ENCODE results near the gene PHIP. TPM values are rescaled to one million over a fixed set of nuclear protein-coding genes. Genes with fewer than 3 reads are reported as not detected.

The PHIP gene
- total and polyA plus RNA-seq, 2 of the 8 experiments (the other 6 are each of a cell fraction or from before 2014, with no cell fraction given) = 7.3 to 56.2 TPM

- no peaks in the 10 kb centered on the region for H3K9me3 ChIP-seq (ENCODE audit: insufficient read depth in 2 of 2, low read depth in 1 of 2, low read length in 1 of 2)
- H3K79me1 ChIP-seq (ENCODE audit: low read depth, low read length) = no peaks in the 10 kb centered on the region
- no peak overlapping the region for H4K91ac ChIP-seq (replicated peaks; ENCODE audit: insufficient read length, low read length)
- 91% methylated on average over 4 of the region's 4 CpGs; no CpG with 5 or more reads in 1 of the 2 experiments for WGBS, 2 experiments (ENCODE audit: extremely low coverage in 1 of 2, insufficient coverage in 1 of 2, insufficient read length in 1 of 2, insufficient replicate concordance in 2 of 2, low coverage in 1 of 2, low lambda C conversion rate in 2 of 2, missing lambda C conversion rate in 1 of 2)
- no peak overlapping the region for H2BK5ac ChIP-seq (ENCODE audit: low read depth, low read length)
- no peaks in the 10 kb centered on the region for H3K4me1 ChIP-seq (replicated peaks in 1 of 4; ENCODE audit: control insufficient read depth in 3 of 4, insufficient read depth in 4 of 4, low read length in 3 of 4)
- H3K27ac ChIP-seq (ENCODE audit: low read depth, low read length) = no peak overlapping the region
- ChIA-PET CTCF (ENCODE audit: partially characterized antibody) (no interaction called here), POLR2A (ENCODE audit: partially characterized antibody) (no interaction called here)
- no peak overlapping the region for H3K18ac ChIP-seq (ENCODE audit: extremely low read depth, low read length)
- H3K9ac ChIP-seq (replicated peaks in 1 of 4; ENCODE audit: extremely low read depth in 1 of 4, low read depth in 3 of 4, low read length in 3 of 4) = no peak overlapping the region
- no peak overlapping the region for H4K5ac ChIP-seq (ENCODE audit: insufficient read length, low read depth, low read length)
- H3K56ac ChIP-seq (replicated peaks; ENCODE audit: insufficient read length, low read depth, low read length) = no peak overlapping the region
- no peak overlapping the region for H2BK15ac ChIP-seq (ENCODE audit: low read length)
- DNase-seq (ENCODE audit: low read depth in 1 of 2, low spot score in 2 of 2) (no peak), FAIRE-seq (no peak)
- H3K4me3 ChIP-seq (ENCODE audit: extremely low read depth in 1 of 4, insufficient read depth in 2 of 4, low read depth in 3 of 4, low read length in 4 of 4) = no peak overlapping the region
- no peak overlapping the region for H3K14ac ChIP-seq (ENCODE audit: insufficient read length)
- H2BK120ac ChIP-seq (replicated peaks; ENCODE audit: low read depth, low read length) = no peak overlapping the region
- no peak overlapping the region for H2BK12ac ChIP-seq (ENCODE audit: low read depth, low read length)
- no peak overlapping the region for H3K4me2 ChIP-seq (ENCODE audit: insufficient read depth in 1 of 2, low read depth in 2 of 2, low read length in 2 of 2)
- no peak overlapping the region for H2AFZ ChIP-seq (ENCODE audit: low read length)
- peaks cover 15 to 98% (median 63%) of the 10 kb centered on the region in 4 experiments for H3K36me3 ChIP-seq (ENCODE audit: control insufficient read depth in 2 of 4, insufficient read depth in 4 of 4, low read length in 3 of 4)
- H3K23ac ChIP-seq (ENCODE audit: insufficient read length) = no peak overlapping the region
- H3K23me2 ChIP-seq (ENCODE audit: low read depth, low read length) = no peaks in the 10 kb centered on the region
- no peak overlapping the region for H2AK5ac ChIP-seq (ENCODE audit: low read depth, low read length)
- no peaks in the 10 kb centered on the region for H3K27me3 ChIP-seq (replicated peaks in 1 of 4; ENCODE audit: control insufficient read depth in 3 of 4, extremely low read depth in 1 of 4, insufficient read depth in 3 of 4, low read length in 3 of 4)
- peaks cover 0 to 9% of the 10 kb centered on the region in 2 experiments; a peak in 2 of 4 replicates for H3K79me2 ChIP-seq (ENCODE audit: control insufficient read depth in 1 of 2, insufficient read depth in 2 of 2, low read length in 2 of 2)
- H4K20me1 ChIP-seq (replicated peaks in 1 of 2; ENCODE audit: control insufficient read depth in 1 of 2, insufficient read depth in 2 of 2, low read length in 2 of 2) = no peaks in the 10 kb centered on the region
- no peak overlapping the region for H4K8ac ChIP-seq (ENCODE audit: extremely low read depth, insufficient read depth, low read length)
- H2BK20ac ChIP-seq (ENCODE audit: low read length) = no peak overlapping the region
- no peak overlapping the region for H3K4ac ChIP-seq (replicated peaks; ENCODE audit: insufficient read length, low read depth, low read length)
- TF ChIP-seq NRF1 (IDR thresholded peaks at IDR 0.05; ENCODE audit: low read depth, low read length) (no peak), YY1 (IDR thresholded peaks at IDR 0.05; ENCODE audit: low read depth, low read length) (no peak), USF2 (IDR thresholded peaks at IDR 0.05; ENCODE audit: low read length) (no peak), JUND (IDR thresholded peaks at IDR 0.05; ENCODE audit: low read length) (no peak), RXRA (IDR thresholded peaks at IDR 0.05; ENCODE audit: insufficient read depth, low read depth, low read length) (no peak), SP1 (IDR thresholded peaks at IDR 0.05; ENCODE audit: low read depth, low read length) (no peak), TEAD4 (IDR thresholded peaks at IDR 0.05; ENCODE audit: low read depth, low read length) (no peak), HDAC2 (IDR thresholded peaks at IDR 0.05; ENCODE audit: borderline replicate concordance in 1 of 2, low read depth in 2 of 2, low read length in 2 of 2) (no peak), JUN (IDR thresholded peaks at IDR 0.05; ENCODE audit: low read depth, low read length) (no peak), RNF2 (IDR thresholded peaks at IDR 0.05; ENCODE audit: borderline replicate concordance, low read depth, low read length, missing control alignments, poor library complexity, severe bottlenecking) (no peak), ASH2L (IDR thresholded peaks at IDR 0.05; ENCODE audit: low read length) (no peak), FOSL1 (IDR thresholded peaks at IDR 0.05; ENCODE audit: insufficient read depth, low read depth, low read length) (no peak)
Observed at GRCh38 chr6:78984225-78984950, 93.7 kb downstream of the PHIP start.

Data from H1 (cell line).